AG04450 (cell line): ENCODE data around the gene FBXL3. TPM values are rescaled to one million over a fixed set of nuclear protein-coding genes. Genes with fewer than 3 reads are reported as not detected.

Experiments used
- CTCF ChIA-PET: fragments of 300-600, 350-600 bp; formaldehyde crosslinking; extraction: SDS; loops from one replicate; lab custom pipeline; 2022; ENCODE audit warnings: antibody characterized with exemption, inconsistent platforms; lab: Charles Lee
- POLR2A ChIA-PET: fragments of 350-600 bp; formaldehyde crosslinking; extraction: SDS; loops from one replicate; lab custom pipeline; 2021; ENCODE audit warnings: antibody characterized with exemption, inconsistent platforms; lab: Yijun Ruan, JAX
- DNase-seq: peaks from one replicate; pipeline ENCODE4 v3.0.0-alpha.2; 2011; ENCODE audit warnings: low read depth, low spot score
- H3K27ac ChIP-seq: one replicate; pipeline ENCODE4 v1.5.1; 2012; ENCODE audit warnings: low read depth, low read length, control low read depth
- H3K27me3 ChIP-seq: one replicate; pipeline ENCODE4 v1.6.0; 2012; ENCODE audit warnings: low read length; ENCODE audit not compliant: control insufficient read depth, insufficient read depth
- H3K4me3 ChIP-seq: 2 replicates; pipeline ENCODE4 v1.5.1; 2011; ENCODE audit warnings: mild to moderate bottlenecking, low read depth, low read length, control low read depth
- H3K9me3 ChIP-seq: 2 replicates; pipeline ENCODE4 v1.5.1; 2012; ENCODE audit warnings: low read length; ENCODE audit not compliant: control insufficient read depth, insufficient read depth
- CTCF ChIP-seq: IDR thresholded peaks from 2 replicates; pipeline ENCODE4 v1.5.1; 2011; ENCODE audit warnings: low read depth, low read length, control low read depth, inconsistent platforms
- polyA plus RNA-seq: library from polyadenylated mRNA; depleted of rRNA; stranded (reverse); fragments of >200 nt; gene quantifications from 2 replicates; pipeline ENCODE4 v1.2.3, GENCODE V29; 2011

The FBXL3 gene
- polyA plus RNA-seq, 1 experiment, result 38.0 TPM

DNA sequence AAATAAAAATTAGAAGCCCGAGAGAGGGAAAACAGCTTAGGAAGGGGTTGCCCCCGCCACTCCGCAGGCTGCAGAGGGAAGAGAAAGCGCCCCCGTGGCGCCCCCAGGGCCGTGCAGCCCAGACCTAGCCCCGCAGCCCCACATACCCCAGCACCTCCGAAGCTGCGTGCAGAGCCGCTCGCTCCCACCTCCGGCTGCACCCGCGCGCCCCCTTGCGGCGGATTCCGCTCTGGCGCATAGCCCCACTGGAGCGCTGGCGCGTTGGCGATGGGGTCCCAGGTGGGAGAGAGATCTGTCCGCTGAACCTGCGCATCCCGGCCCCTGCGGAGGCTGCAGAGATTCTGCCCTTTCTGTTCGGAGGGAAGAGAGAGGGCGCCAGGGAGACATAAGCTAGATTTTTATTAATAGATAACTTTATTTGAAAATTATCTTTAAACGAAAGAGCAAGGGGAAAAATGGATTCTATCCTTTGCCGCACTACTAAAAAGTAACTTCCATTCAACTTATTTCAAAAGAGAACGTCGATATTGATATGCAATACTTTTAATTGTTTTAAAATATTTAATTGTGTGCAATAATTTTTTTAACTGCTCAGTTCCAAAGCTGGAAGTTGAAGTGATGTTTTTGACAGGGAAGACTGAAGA, 46.8 kb downstream of the FBXL3 start:
- ChIA-PET CTCF (interaction anchor here (0.6 to 3.0 kb wide), 57 partner anchors 10 to 1317 kb away, joined by 3 to 70 read pairs (median 4); partner anchors contain the start of genes ACOD1, CLN5, FBXL3 and KCTD12), POLR2A (no interaction called here)
- peaks cover 22% of the 10 kb centered on the region for H3K27me3 ChIP-seq
- DNase-seq, result peak; percentile 13
- TF ChIP-seq CTCF, result peak; percentile 97
- H3K9me3 ChIP-seq, result no peaks in the 10 kb centered on the region
- H3K27ac ChIP-seq, result no peak overlapping the region
- peak overlapping the region; percentile 54 for H3K4me3 ChIP-seq

DNA sequence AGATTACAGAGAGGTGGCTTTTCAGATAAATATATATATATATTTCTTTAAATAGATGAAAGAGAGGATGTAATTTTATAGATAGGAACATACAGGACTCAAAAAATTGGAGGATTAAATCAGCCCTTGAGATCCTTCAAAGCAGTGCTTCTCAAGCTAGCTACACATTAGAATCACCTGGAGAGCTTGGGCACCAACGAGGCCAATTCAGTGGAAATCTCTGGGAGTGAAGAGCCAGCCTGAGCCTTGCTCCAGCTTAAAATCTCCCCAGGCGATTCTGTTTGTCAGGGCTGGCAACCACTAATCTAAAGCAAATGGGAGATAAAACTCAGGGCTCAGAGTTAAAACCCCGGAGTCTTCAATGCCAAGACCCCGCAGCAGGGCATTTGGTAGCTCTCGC, 50.0 kb downstream of the FBXL3 start:
- Histone ChIP-seq H3K27me3 (peaks cover 29% of the 10 kb centered on the region), H3K9me3 (no peaks in the 10 kb centered on the region), H3K4me3 (no peak overlapping the region), H3K27ac (no peak overlapping the region)
- ChIA-PET POLR2A (no interaction called here), CTCF (no interaction called here)
- no peak for DNase-seq
- no peak for TF ChIP-seq CTCF

- no peak overlapping the region for H3K4me3 ChIP-seq
- H3K27ac ChIP-seq, result no peak overlapping the region
- CTCF ChIA-PET, result no interaction called here
- H3K27me3 ChIP-seq, result peaks cover 29% of the 10 kb centered on the region
- no peak for TF ChIP-seq CTCF
- DNase-seq, result no peak
- no peaks in the 10 kb centered on the region for H3K9me3 ChIP-seq
- POLR2A ChIA-PET, result no interaction called here
Measured at GRCh38 chr13:76976490-76976889, 50.5 kb downstream of the FBXL3 start.

- ChIA-PET POLR2A (no interaction called here), CTCF (no interaction called here)
- no peak for TF ChIP-seq CTCF
- DNase-seq, result no peak
- no peak overlapping the region for H3K4me3 ChIP-seq
- peaks cover 26% of the 10 kb centered on the region for H3K27me3 ChIP-seq
- H3K9me3 ChIP-seq, result no peaks in the 10 kb centered on the region
- no peak overlapping the region for H3K27ac ChIP-seq
Measured at GRCh38 chr13:76975863-76976262, 51.1 kb downstream of the FBXL3 start.

- Histone ChIP-seq H3K4me3 (no peak overlapping the region), H3K9me3 (no peaks in the 10 kb centered on the region), H3K27me3 (peaks cover 28% of the 10 kb centered on the region), H3K27ac (no peak overlapping the region)
- CTCF ChIA-PET, result interaction anchor here (0.7 kb wide), 1 partner anchor 309 kb away, joined by 3 read pairs; no protein-coding TSS in a partner anchor
- no peak for DNase-seq
- TF ChIP-seq CTCF, result no peak
- POLR2A ChIA-PET, result no interaction called here
Measured at GRCh38 chr13:76974618-76974975, 52.4 kb downstream of the FBXL3 start.
